CD14-positive monocyte (primary cell): ENCODE data around the gene ZFYVE28. TPM values are rescaled to one million over a fixed set of nuclear protein-coding genes. Genes with fewer than 3 reads are reported as not detected.

ENCODE experiments used
- DNase-seq, 3 donors: peaks; one replicate each; pipeline ENCODE4 v3.0.0-alpha.2; 2011 to 2022
- H2AFZ ChIP-seq: 2 replicates; pipeline ENCODE4 v1.6.0; 2012; ENCODE audit warnings: mild to moderate bottlenecking, low read depth, low read length, inconsistent platforms; ENCODE audit not compliant: insufficient read depth, poor library complexity, severe bottlenecking
- H3K27ac ChIP-seq, 2 donors: 1 replicate in 1 of 2; 2 replicates in 1 of 2; pipeline ENCODE4 v1.5.1; 2012 to 2013; ENCODE audit warnings: low read length in 2 of 2, control low read depth in 1 of 2, inconsistent platforms in 1 of 2, low read depth in 1 of 2, mild to moderate bottlenecking in 1 of 2
- H3K27me3 ChIP-seq, 2 donors: one replicate each; pipeline versions ENCODE4 v1.6.0 to v1.6.1; 2011 to 2013; ENCODE audit warnings: low read length in 2 of 2; ENCODE audit not compliant: control insufficient read depth in 2 of 2, insufficient read depth in 2 of 2
- H3K36me3 ChIP-seq, 2 donors: replicated peaks in 1 of 2; 1 replicate in 1 of 2; 2 replicates in 1 of 2; pipeline versions ENCODE4 v1.5.1 to v1.6.1; 2012 to 2013; ENCODE audit warnings: low read length in 2 of 2, control low read depth in 1 of 2, inconsistent platforms in 1 of 2, mild to moderate bottlenecking in 1 of 2; ENCODE audit not compliant: insufficient read depth in 2 of 2, control insufficient read depth in 1 of 2
- H3K4me1 ChIP-seq, 2 donors: 1 replicate in 1 of 2; 2 replicates in 1 of 2; pipeline versions ENCODE4 v1.5.1 to v1.6.1; 2012 to 2013; ENCODE audit warnings: low read length in 2 of 2, control low read depth in 1 of 2, inconsistent platforms in 1 of 2, mild to moderate bottlenecking in 1 of 2, moderate library complexity in 1 of 2; ENCODE audit not compliant: insufficient read depth in 2 of 2, control insufficient read depth in 1 of 2
- H3K4me2 ChIP-seq: replicated peaks from 2 replicates; pipeline ENCODE3; 2012; ENCODE audit warnings: low read length, moderate library complexity, mild to moderate bottlenecking; ENCODE audit not compliant: poor library complexity, severe bottlenecking; ENCODE audit errors: extremely low read depth
- H3K4me3 ChIP-seq, 3 experiments: fragments of 200-600 bp in 1 of 3; sonication (generic) in 1 of 3; replicated peaks in 1 of 3; 1 replicate in 2 of 3; 2 replicates in 1 of 3; pipeline ENCODE4 v1.5.1; 2011 to 2013; ENCODE audit warnings: low read length in 3 of 3, mild to moderate bottlenecking in 3 of 3, control low read depth in 2 of 3, low read depth in 2 of 3, inconsistent platforms in 1 of 3, moderate library complexity in 1 of 3
- H3K79me2 ChIP-seq: 2 replicates; pipeline ENCODE4 v1.6.0; 2012; ENCODE audit warnings: mild to moderate bottlenecking, control low read depth, inconsistent platforms, low read length, moderate library complexity; ENCODE audit not compliant: insufficient read depth
- H3K9ac ChIP-seq: 2 replicates; pipeline ENCODE4 v1.6.0; 2017; ENCODE audit warnings: low read length, mild to moderate bottlenecking; ENCODE audit not compliant: insufficient read depth, poor library complexity, severe bottlenecking
- H3K9me3 ChIP-seq, 2 donors: replicated peaks in 1 of 2; 1 replicate in 1 of 2; 2 replicates in 1 of 2; pipeline versions ENCODE4 v1.5.1 to v1.6.1; 2012 to 2013; ENCODE audit warnings: low read length in 2 of 2, control low read depth in 1 of 2; ENCODE audit not compliant: control insufficient read depth in 1 of 2, insufficient read depth in 1 of 2
- H4K20me1 ChIP-seq: 2 replicates; pipeline ENCODE4 v1.6.0; 2012; ENCODE audit warnings: mild to moderate bottlenecking, low read length, control low read depth, moderate library complexity; ENCODE audit not compliant: insufficient read depth
- H3K27ac Mint-ChIP-seq, 7 donors: one replicate each; pipeline ENCODE4 v1.8.0; 2020; ENCODE audit warnings: mild to moderate bottlenecking in 7 of 7, mixed read lengths in 7 of 7, moderate library complexity in 6 of 7, inconsistent platforms in 2 of 7
- H3K27me3 Mint-ChIP-seq, 3 donors: one replicate each; pipeline ENCODE4 v1.8.0; 2021 to 2022; ENCODE audit warnings: low read depth in 3 of 3, mild to moderate bottlenecking in 3 of 3, mixed read lengths in 3 of 3, moderate library complexity in 3 of 3, inconsistent platforms in 1 of 3
- H3K36me3 Mint-ChIP-seq, 2 donors: one replicate each; pipeline ENCODE4 v1.8.0; 2020; ENCODE audit warnings: mixed read lengths in 2 of 2, inconsistent platforms in 1 of 2, mild to moderate bottlenecking in 1 of 2
- H3K4me1 Mint-ChIP-seq: one replicate; pipeline ENCODE4 v1.8.0; 2020; ENCODE audit warnings: mild to moderate bottlenecking, mixed read lengths
- H3K4me3 Mint-ChIP-seq, 2 donors: one replicate each; pipeline ENCODE4 v1.8.0; 2020; ENCODE audit warnings: mild to moderate bottlenecking in 2 of 2, mixed read lengths in 2 of 2, moderate library complexity in 1 of 2
- H3K9me3 Mint-ChIP-seq, 7 donors: one replicate each; pipeline ENCODE4 v1.8.0; 2020 to 2022; ENCODE audit warnings: mixed read lengths in 7 of 7, mild to moderate bottlenecking in 6 of 7, moderate library complexity in 6 of 7, inconsistent platforms in 2 of 7
- WGBS: methylation state at CpG from one replicate; pipeline ENCODE4 v1.1.5; 2013; ENCODE audit warnings: missing lambda C conversion rate; ENCODE audit not compliant: insufficient coverage; 5-methylcytosine and 5-hydroxymethylcytosine counted together
- intact Hi-C, 2 donors: fragments of 100-400 bp; cut with micrococcal nuclease; formaldehyde crosslinking; loops; one replicate each; pipeline versions ENCODE4 v1.15.0 to v1.15.1; 2023
- polyA plus RNA-seq, 3 donors: library from polyadenylated mRNA; depleted of rRNA in 1 of 3; unstranded in 2 of 3; stranded (reverse) in 1 of 3; fragments of 300-500 nt in 2 of 3; fragments of >200 nt in 1 of 3; fragmentation: Illumina TruSeq in 2 of 3; gene quantifications; 1 replicate in 2 of 3; 2 replicates in 1 of 3; pipeline ENCODE4 v1.2.3, GENCODE V29; 2012 to 2021
- TF ChIP-seq, protein P1 (sequence below): fragments of 200-600 bp; IDR thresholded peaks from one replicate; pipeline ENCODE4 v1.8.0; 2022; ENCODE audit warnings: antibody characterized with exemption, mild to moderate bottlenecking

ZFYVE28 gene
- polyA plus RNA-seq, 3 donors: 1.0 to 4.4 (median 1.1) TPM

DNA sequence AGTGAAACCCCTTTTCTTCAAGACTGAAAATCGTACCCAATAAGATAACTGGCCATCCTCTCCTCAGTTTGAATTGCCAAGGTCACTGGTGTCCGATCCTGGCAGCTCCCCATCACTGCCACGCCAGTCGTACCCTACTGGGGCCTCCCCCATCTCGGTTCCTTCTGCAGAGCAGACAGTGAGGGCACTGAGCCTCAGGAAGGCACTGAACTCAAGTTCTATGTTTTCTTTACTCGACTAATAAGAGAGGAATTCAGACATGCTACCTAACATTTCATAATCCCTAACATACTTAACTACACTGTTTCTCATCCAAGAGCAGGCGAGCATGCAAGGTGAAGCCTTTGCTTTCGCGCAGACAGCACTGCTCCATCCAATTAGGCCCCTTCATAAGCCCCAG is 23.4 kb downstream of the ZFYVE28 start:
- no peak for DNase-seq
- Histone ChIP-seq H3K4me3 (no peak overlapping the region), H2AFZ (no peak overlapping the region), H3K27me3 (peaks cover 7 to 40% of the 10 kb centered on the region in 2 donors), H3K4me1 (peaks cover 0 to 2% of the 10 kb centered on the region in 2 donors), H3K9ac (no peak overlapping the region), H4K20me1 (no peaks in the 10 kb centered on the region), H3K4me2 (no peak overlapping the region), H3K9me3 (no peaks in the 10 kb centered on the region), H3K79me2 (no peaks in the 10 kb centered on the region), H3K27ac (no peak overlapping the region), H3K36me3 (no peaks in the 10 kb centered on the region)
- H3K36me3 Mint-ChIP-seq: peaks cover 0 to 2% of the 10 kb centered on the region in 2 donors
- peak overlapping the region in 1 of 2 donors; percentile 12 for H3K4me3 Mint-ChIP-seq
- TF ChIP-seq, protein P1, sequence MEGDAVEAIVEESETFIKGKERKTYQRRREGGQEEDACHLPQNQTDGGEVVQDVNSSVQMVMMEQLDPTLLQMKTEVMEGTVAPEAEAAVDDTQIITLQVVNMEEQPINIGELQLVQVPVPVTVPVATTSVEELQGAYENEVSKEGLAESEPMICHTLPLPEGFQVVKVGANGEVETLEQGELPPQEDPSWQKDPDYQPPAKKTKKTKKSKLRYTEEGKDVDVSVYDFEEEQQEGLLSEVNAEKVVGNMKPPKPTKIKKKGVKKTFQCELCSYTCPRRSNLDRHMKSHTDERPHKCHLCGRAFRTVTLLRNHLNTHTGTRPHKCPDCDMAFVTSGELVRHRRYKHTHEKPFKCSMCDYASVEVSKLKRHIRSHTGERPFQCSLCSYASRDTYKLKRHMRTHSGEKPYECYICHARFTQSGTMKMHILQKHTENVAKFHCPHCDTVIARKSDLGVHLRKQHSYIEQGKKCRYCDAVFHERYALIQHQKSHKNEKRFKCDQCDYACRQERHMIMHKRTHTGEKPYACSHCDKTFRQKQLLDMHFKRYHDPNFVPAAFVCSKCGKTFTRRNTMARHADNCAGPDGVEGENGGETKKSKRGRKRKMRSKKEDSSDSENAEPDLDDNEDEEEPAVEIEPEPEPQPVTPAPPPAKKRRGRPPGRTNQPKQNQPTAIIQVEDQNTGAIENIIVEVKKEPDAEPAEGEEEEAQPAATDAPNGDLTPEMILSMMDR: no peak
- peaks cover 42 to 53% (median 49%) of the 10 kb centered on the region in 3 donors for H3K27me3 Mint-ChIP-seq
- H3K9me3 Mint-ChIP-seq: peaks cover 0 to 4% (median 0%) of the 10 kb centered on the region in 7 donors
- H3K4me1 Mint-ChIP-seq: peaks cover 20% of the 10 kb centered on the region
- H3K27ac Mint-ChIP-seq: no peak overlapping the region
- intact Hi-C loops: no loop called here
- 82% methylated on average over 8 of the region's 9 CpGs for WGBS

DNA sequence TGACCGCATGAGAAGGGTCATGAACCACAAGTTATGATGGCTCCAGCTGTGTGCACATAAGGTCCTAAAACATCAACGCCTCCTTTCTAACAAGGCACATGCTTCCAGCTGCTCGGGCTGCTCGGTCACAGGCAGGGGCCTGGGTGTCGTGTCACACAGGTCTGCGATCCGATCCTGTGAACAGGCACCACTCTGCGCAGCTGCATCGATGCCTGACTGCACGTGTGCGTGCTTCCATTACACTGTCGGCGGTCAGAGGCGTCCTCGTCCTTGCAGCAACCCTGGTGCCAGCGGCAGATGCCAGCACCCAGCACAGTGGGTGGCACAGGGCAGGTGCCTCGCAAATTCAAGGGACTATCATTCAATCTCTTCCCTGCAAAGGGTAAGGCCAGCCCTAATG is 23.9 kb downstream of the ZFYVE28 start:
- no peaks in the 10 kb centered on the region for H3K79me2 ChIP-seq

More for the DNA sequence above, 23.9 kb downstream of the ZFYVE28 start:
- Histone ChIP-seq H3K9me3 (no peaks in the 10 kb centered on the region), H4K20me1 (no peaks in the 10 kb centered on the region), H2AFZ (no peak overlapping the region), H3K27me3 (peaks cover 7 to 45% of the 10 kb centered on the region in 2 donors), H3K4me3 (no peak overlapping the region), H3K9ac (no peak overlapping the region), H3K36me3 (no peaks in the 10 kb centered on the region), H3K27ac (no peak overlapping the region), H3K4me2 (no peak overlapping the region), H3K4me1 (peaks cover 0 to 2% of the 10 kb centered on the region in 2 donors)
- DNase-seq: no peak
- intact Hi-C loops: no loop called here
- WGBS: 97% methylated on average over 16 of the region's 17 CpGs
- Mint-ChIP-seq H3K9me3 (peaks cover 0 to 4% (median 0%) of the 10 kb centered on the region in 7 donors), H3K27me3 (peaks cover 44 to 58% (median 50%) of the 10 kb centered on the region in 3 donors), H3K4me3 (peak overlapping the region; percentile 7 to 12), H3K36me3 (peaks cover 0 to 2% of the 10 kb centered on the region in 2 donors), H3K27ac (peak overlapping the region in 1 of 7 donors; percentile 47), H3K4me1 (peaks cover 23% of the 10 kb centered on the region)
- TF ChIP-seq, protein P1: no peak
